HG02840 (cell line): Measurements from ENCODE around the gene HSD17B4.
"Not testable (repeated sequence)": the region's sequence is repeated elsewhere in the genome, so short reads cannot be mapped to it uniquely, and the experiment has no call there.

Source experiments
- ATAC-seq: cut with Tn5 transposase; IDR thresholded peaks from one replicate; pipeline ENCODE4 v1.9.1; 2021; ENCODE audit warnings: mild to moderate bottlenecking, moderate library complexity, moderate number of reproducible peaks; ENCODE audit not compliant: unreplicated experiment, low FRiP score

Gene HSD17B4

DNA sequence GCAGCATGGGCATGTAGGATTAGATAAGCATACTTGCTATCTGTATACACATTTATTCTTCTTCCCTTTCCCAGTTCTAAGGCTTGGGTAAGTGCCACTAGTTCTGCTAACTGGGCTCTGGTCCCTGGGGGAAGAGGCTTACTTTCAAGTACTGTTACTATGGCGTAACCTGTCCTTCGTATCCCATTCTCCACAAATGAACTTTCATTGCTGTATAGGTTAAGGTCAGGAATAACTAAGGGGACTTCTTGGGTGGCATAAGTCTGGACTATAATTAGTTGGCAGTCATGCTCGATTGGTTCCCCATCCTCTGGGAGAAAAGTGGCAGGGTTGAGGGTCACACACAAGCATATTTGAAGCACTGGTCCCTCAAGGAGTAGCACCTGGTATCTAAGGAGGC is 23.7 kb upstream of the HSD17B4 start:
- not testable (repeated sequence) for ATAC-seq

DNA sequence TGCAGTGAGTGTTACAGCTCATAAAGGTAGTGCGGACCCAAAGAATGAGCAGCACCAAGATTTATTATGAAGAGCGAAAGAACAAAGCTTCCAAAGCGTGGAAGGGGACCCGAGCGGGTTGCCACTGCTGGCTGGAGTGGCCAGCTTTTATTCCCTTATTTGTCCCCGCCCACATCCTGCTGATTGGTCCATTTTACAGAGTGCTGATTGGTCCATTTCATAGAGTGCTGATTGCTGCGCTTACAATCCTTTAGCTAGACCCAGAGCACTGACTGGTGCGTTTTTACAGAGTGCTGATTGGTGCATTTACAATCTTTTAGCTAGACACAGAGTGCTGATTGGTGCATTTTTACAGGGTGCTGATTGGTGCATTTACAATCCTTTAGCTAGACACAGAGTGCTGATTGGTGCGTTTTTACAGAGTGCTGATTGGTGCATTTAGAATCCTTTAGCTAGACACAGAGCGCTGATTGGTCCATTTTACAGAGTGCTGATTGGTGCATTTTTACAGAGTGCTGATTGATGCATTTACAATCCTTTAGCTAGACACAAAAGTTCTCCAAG is 19.5 kb upstream of the HSD17B4 start:
- not testable (repeated sequence) for ATAC-seq

DNA sequence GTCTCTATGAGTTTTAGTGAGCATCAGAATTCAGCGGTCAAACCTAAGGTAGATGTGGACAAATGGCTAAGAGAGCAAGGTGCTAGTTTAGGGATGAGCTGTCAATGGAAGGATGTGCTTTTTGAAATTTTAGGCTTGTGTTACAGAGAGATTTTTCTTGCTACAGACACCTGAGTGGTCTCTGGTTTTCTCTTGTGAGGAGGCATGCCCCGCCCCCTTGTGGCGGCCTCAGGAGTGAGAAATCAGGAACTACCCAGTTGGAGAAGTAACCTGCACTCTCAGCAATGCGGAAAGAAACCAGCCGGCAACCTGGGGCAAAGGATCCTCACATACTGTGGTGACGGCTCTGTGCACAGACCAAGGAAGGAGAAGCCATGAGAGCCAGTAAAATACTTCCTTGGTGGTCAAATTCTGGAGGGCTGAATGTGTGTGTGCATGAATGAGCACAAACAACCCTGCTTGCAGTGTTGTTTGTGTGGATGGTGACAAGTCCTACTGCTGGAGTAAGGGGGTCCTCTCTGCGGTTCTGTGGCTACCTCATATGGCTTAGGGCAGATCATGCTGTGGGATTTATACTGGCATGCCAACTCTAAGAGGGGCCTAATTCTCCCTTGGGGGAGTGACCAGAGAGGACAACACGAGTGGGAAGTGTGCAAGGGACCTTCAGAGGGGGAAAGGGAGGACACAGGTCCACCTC is 16.7 kb upstream of the HSD17B4 start:
- ATAC-seq = peak; percentile 89

DNA sequence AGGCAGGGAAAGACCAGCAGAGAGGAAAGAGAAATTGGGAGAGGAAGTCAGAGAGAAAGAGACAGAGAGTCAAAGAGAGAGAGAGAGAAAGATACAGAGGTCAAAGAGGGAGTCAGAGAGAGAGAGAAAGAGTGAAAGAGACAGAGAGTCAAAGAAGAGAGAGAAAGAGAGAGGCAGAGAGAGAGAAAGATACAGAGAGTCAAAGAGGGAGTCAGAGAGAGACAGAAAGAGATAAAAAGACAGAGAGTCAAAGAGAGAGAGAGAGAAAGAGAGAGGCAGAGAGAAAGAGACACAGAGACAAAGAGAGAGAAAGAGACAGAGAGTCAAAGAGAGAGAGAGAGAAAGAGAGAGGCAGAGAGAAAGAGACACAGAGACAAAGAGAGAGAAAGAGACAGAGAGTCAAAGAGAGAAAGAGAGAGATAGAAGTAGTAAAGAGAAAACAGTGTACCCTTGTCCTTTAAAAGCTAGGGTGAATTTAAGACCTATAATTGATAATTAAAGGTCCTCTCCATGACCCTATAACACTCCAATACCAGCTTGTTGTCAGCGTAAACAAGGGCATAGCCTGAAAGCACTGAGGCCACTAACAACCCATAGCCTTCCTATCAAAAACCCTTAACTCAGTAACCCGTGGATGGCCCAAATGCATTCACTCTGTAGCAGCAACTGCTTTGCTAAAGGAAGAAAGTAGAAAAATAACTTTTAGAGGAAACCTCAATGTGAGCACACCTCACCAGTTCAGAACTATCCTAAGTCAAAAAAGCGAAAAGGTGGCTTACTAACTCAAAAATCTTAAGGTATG is 14.3 kb upstream of the HSD17B4 start:
- not testable (repeated sequence) for ATAC-seq

GRCh38 chr5:119438587-119438917 is 13.7 kb upstream of the HSD17B4 start:
- not testable (repeated sequence) for ATAC-seq

GRCh38 chr5:119439140-119439631 is 13.1 kb upstream of the HSD17B4 start:
- no peak for ATAC-seq

DNA sequence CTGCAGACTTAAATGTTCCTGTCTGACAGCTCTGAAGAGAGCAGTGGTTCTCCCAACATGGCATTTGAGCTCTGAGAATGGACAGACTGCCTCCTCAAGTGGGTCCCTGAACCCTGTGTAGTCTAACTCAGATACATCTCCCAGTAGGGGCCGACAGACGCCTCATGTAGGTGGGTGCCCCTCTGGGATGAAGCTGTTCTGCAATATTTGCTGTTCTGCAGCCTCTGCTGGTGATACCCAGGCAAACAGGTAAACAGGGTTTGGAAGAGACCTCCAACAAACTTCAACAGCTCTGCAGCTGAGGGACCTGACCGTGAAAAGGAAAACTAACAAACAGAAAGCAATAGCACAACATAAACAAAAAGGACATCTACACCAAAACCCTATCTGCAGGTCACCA is 12.7 kb upstream of the HSD17B4 start:
- not testable (repeated sequence) for ATAC-seq

DNA sequence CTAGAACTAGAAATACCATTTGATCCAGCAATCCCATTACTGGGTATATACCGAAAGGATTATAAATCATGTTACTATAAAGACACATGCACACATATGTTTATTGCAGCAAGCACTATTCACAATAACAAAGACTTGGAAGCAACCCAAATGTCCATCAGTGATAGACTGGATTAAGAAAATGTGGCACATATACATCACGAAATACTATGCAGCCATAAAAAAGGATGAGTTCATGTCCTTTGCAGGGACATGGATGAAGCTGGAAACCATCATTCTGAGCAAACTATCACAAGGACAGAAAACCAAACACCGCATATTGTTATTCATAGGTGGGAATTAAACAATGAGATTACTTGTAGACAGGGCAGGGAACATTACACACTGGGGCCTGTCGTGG is 7.7 kb upstream of the HSD17B4 start:
- ATAC-seq = not testable (repeated sequence)

GRCh38 chr5:119445544-119445943 is 6.8 kb upstream of the HSD17B4 start:
- ATAC-seq = no peak

DNA sequence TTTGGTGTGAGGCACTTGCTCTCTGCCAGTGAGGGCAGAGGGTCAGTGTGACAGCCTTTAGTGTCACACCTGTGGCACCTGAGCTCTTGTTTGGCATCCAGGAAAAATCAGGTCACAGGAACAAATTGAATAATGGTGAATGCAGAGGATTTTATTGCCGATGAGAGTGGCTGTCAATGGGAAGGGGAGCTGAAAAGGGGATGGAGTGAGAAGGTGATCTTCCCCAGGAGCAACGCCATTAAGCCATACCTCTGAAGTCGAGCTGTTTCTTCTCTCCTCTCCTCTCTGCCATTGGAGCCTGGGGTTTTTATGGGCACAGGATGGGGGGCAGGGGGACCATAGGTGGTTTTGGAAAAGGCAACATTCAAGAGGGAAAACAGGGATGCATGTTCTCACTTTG is 2.4 kb upstream of the HSD17B4 start:
- ATAC-seq = no peak

GRCh38 chr5:119450627-119451026 is 1.7 kb upstream of the HSD17B4 start:
- ATAC-seq = not testable (repeated sequence)

DNA sequence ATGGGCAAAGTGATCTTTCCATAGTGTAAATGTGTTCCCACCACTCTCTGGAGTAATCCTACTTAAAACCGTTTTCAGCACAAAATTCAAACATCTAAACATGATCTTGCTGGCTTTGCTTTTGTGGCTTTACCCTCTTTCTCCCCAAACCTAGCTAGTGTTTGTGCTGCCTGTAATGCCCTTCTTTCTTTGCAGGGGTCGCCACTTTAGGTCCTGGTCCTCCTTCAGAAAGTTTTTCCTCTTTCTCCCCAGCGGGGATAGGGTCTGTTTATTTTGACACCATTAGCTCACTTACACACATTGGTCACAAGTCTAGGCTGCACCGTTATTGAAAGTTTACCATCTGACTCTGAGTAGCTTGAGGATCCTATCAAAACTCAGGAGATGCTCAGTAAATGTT is 736 bp upstream of the HSD17B4 start:
- ATAC-seq = no peak

- ATAC-seq = no peak
Observed at GRCh38 chr5:119452060-119452372, 281 bp upstream of the HSD17B4 start.

DNA sequence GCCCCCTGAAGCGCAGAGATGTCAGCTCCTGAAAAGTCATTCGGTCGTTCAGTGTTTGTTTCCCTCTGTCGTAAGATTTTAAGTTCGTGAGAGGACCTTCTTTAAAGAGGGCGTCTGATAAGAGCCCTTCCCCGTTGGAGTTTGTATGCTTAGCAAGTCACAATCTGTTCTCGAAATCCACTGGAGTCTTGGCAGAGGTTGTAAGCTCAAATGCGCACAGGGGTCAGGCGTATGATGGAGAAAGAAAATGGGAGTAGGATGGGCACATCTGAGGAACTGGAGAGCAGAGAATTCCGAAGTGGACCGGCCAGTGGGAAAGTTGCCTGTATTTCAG is 710 bp downstream of the HSD17B4 start:
- no peak for ATAC-seq

DNA sequence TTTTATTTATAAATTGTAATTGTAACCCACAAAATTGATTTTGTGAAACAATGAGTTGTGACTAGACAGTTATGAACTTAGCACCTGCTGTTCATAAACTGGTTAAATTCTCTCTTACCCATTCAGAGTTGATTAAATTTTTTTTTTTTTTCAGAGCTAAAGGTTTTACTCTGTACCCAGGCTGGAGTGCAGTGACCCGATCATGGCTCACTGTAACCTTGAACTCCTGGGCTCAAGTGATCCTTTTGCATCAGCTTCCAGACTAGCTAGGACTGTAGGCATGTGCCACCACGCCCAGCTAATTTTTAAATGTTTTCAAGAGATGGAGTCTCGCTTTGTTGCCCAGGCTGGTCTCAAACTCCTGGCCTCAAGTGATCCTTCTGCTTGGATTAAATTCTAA is 1.9 kb downstream of the HSD17B4 start:
- ATAC-seq = no peak

- no peak for ATAC-seq
Observed at GRCh38 chr5:119458911-119459632, 6.8 kb downstream of the HSD17B4 start.

DNA sequence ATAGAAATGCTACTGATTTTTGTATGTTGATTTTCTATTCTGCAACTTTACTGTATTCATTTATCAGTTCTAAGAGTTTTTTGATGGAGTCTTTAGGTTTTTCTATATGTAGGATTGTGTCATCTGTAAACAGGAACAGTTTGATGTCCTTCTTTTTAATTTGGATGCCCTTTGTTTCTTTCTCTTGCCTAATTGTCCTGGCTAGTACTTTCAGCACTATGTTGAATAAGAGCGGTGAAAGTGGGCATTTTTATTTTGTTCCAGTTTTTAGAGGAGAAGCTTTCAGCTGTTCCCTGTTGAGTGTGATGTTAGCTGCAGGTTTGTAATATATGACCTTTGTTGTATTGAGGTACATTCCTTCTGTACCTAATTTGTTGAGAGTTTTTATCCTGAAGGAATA is 13.3 kb downstream of the HSD17B4 start:
- ATAC-seq = no peak

DNA sequence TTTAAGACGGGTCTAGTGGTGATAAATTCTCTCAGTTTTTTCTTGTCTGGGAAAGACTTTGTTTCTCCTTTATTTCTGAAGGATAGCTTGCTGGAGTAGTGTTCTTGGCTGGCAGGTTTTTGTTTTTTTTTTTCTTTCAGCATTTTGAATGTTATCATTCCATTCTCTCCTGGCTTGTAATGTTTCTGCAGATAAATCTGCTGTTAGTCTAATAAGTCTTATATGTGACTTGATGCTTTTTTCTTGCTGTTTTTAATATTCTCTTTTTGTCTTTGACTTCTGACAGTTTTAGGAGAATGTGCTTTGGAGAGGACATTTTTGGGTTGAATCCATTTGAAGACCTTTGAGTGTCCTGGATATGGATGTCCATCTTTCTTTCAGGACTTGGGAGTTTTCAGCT is 16.0 kb downstream of the HSD17B4 start:
- no peak for ATAC-seq

DNA sequence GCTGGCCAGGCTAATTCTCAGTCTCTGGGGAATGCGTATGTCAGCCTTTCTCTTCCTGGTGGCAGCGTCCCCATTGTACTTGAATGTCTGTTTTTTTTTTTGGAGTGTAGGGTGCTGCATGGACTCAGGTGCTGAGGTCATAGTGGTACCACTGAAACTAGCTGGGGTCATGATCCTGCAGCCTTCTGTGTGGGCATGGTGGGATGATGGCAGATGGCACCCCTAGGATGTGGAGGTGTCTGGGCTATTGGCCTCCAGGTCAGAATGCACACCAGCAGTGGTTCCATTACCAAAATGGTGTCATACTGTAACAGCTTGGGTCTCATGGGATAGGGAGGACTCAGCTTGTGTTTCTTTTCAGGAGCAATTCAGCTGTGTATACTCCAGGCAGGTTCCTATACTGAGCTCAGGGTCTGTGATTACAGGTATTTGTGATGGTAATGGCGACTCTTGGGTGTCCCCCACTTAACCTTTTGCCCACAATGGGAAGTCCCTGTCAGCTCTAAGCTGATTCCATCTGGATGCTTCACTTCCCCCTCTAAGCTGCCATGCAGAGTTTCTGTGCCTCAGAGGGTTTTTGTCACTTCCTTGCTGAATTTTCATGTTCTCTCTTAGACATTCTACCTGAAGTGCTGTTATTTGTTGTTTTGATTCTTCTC is 17.9 kb downstream of the HSD17B4 start:
- ATAC-seq = no peak

DNA sequence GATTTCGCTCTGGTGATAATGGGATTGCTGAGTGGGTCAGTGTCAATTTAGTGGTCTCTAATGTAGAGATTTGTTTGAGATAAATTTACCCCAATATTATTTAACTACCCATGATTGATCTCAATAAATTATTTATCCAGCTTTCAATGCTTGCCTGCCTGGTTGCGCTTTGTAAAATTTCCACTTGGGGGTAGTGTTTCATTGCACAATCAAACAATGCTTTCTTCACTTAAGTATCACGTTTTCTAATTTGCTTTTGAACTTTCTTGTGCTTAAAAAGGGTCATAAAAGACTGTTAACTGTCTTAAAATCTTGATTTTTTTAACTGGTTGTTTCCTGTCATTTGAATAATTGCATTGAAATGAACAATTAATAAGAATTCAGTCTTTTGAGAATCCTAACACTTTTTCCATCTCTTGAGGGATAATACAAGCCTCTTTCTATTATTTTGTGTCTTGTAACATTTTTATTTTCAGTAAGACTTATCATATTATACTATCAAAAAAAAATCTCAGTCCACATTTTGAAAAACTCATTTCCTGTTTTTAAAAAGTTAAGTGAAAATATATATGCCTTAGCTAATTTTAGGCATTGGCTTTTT is 18.7 kb downstream of the HSD17B4 start:
- no peak for ATAC-seq
